AG10803 (cell line): ENCODE results near the gene FYCO1.

Source experiments
- DNase-seq: peaks from one replicate; pipeline ENCODE4 v3.0.0; 2010; ENCODE audit warnings: low read depth
- H3K4me3 ChIP-seq: 2 replicates; pipeline ENCODE4 v1.5.1; 2011; ENCODE audit warnings: mild to moderate bottlenecking, low read length, control low read depth
- CTCF ChIP-seq: conservative IDR thresholded peaks from 2 replicates; pipeline ENCODE4 v1.5.1; 2011; ENCODE audit warnings: mild to moderate bottlenecking, low read length, control low read depth, inconsistent platforms

The FYCO1 gene

GRCh38 chr3:45884368-45885201 is 111.0 kb downstream of the FYCO1 start:
- no peak for TF ChIP-seq CTCF
- H3K4me3 ChIP-seq = no peak overlapping the region
- no peak for DNase-seq

GRCh38 chr3:45881078-45882022 is 114.3 kb downstream of the FYCO1 start:
- TF ChIP-seq CTCF = no peak

GRCh38 chr3:45880725-45881077 is 114.9 kb downstream of the FYCO1 start:
- no peak for TF ChIP-seq CTCF
- no peak overlapping the region for H3K4me3 ChIP-seq

More at GRCh38 chr3:45881078-45882022, 114.3 kb downstream of the FYCO1 start:
- no peak overlapping the region for H3K4me3 ChIP-seq
- no peak for DNase-seq

GRCh38 chr3:45878124-45878523 is 117.5 kb downstream of the FYCO1 start:
- no peak overlapping the region for H3K4me3 ChIP-seq
- DNase-seq = no peak
- TF ChIP-seq CTCF = no peak

More at GRCh38 chr3:45880725-45881077, 114.9 kb downstream of the FYCO1 start:
- no peak for DNase-seq

GRCh38 chr3:45874677-45875346 is 120.8 kb downstream of the FYCO1 start:
- no peak overlapping the region for H3K4me3 ChIP-seq
- TF ChIP-seq CTCF = no peak
- DNase-seq = no peak

- no peak for TF ChIP-seq CTCF
- no peak for DNase-seq
- no peak overlapping the region for H3K4me3 ChIP-seq
Measured at GRCh38 chr3:45873638-45874037, 122.0 kb downstream of the FYCO1 start.
